Gastroesophageal sphincter (tissue), 4 donors: Measurements from ENCODE around the gene TCEANC2. TPM values are rescaled to one million over a fixed set of nuclear protein-coding genes. Genes with fewer than 3 reads are reported as not detected.

Experiments
- ATAC-seq: fragments of 150-250 bp; one replicate; pipeline ENCODE4 v1.9.1; 2016; ENCODE audit warnings: mild to moderate bottlenecking, moderate library complexity
- H3K27ac ChIP-seq, 4 donors: fragments of 200-600 bp; sonication (generic) in 3 of 4; 1 replicate in 3 of 4; 2 replicates in 1 of 4; pipeline ENCODE4 v1.5.1; 2016 to 2019
- H3K27me3 ChIP-seq: fragments of 200-600 bp; sonication (generic); one replicate; pipeline ENCODE4 v1.5.1; 2019
- H3K36me3 ChIP-seq, 2 donors: fragments of 200-600 bp; sonication (generic); one replicate each; pipeline ENCODE4 v1.5.1; 2019; ENCODE audit warnings: control low read depth in 1 of 2
- H3K4me1 ChIP-seq, 3 donors: fragments of 200-600 bp; sonication (generic); 1 replicate in 2 of 3; 2 replicates in 1 of 3; pipeline ENCODE4 v1.5.1; 2016 to 2019; ENCODE audit warnings: control low read depth in 2 of 3
- H3K4me3 ChIP-seq, 2 donors: fragments of 200-600 bp; sonication (generic); one replicate each; pipeline ENCODE4 v1.5.1; 2019; ENCODE audit warnings: mild to moderate bottlenecking in 1 of 2, moderate library complexity in 1 of 2
- H3K9me3 ChIP-seq, 3 donors: fragments of 200-600 bp; sonication (generic); one replicate each; pipeline ENCODE4 v1.5.1; 2017 to 2019; ENCODE audit warnings: control low read depth in 2 of 3
- CTCF ChIP-seq, 4 experiments: fragments of 200-600 bp in 2 of 4; fragments of 450-650 bp in 2 of 4; sonication (generic) in 1 of 4; IDR thresholded peaks; one replicate each; pipeline ENCODE4 v1.5.1; 2017 to 2019; ENCODE audit warnings: antibody characterized with exemption in 4 of 4, mild to moderate bottlenecking in 2 of 4, moderate library complexity in 2 of 4
- EP300 ChIP-seq: sonication (generic); formaldehyde crosslinking; IDR thresholded peaks from one replicate; pipeline ENCODE4 v1.6.1; 2017; ENCODE audit warnings: antibody characterized with exemption, mild to moderate bottlenecking
- POLR2A ChIP-seq, 2 donors: fragments of 450-650 bp; IDR thresholded peaks; one replicate each; pipeline ENCODE4 v1.6.1; 2017; ENCODE audit warnings: antibody characterized with exemption in 2 of 2, mild to moderate bottlenecking in 2 of 2, moderate library complexity in 1 of 2
- POLR2AphosphoS5 ChIP-seq: sonication (generic); formaldehyde crosslinking; IDR thresholded peaks from one replicate; pipeline ENCODE4 v1.6.1; 2017; ENCODE audit warnings: antibody characterized with exemption
- WGBS, 2 donors: methylation state at CpG; one replicate each; pipeline ENCODE4 v1.1.5; 2018; ENCODE audit warnings: low coverage in 1 of 2; 5-methylcytosine and 5-hydroxymethylcytosine counted together
- total RNA-seq, 4 donors: library from RNA; depleted of rRNA; stranded (reverse); fragments of >200 nt; gene quantifications; one replicate each; pipeline ENCODE4 v1.1.0, GENCODE V29; 2016

The TCEANC2 gene
- total RNA-seq, 4 donors from 2014 or later: 3.6 to 10.2 (median 9.1) TPM

- TF ChIP-seq POLR2AphosphoS5: no peak
- ATAC-seq: no peak
- no peak overlapping the region for H3K27ac ChIP-seq
- 100% methylated on average over 2 of the region's 6 CpGs; no CpG with 5 or more reads in 1 of the 2 donors for WGBS, 2 donors
- no peak overlapping the region for H3K4me3 ChIP-seq
- H3K27me3 ChIP-seq: no peaks in the 10 kb centered on the region
- H3K4me1 ChIP-seq: no peaks in the 10 kb centered on the region
- no peaks in the 10 kb centered on the region for H3K36me3 ChIP-seq
- H3K9me3 ChIP-seq: no peaks in the 10 kb centered on the region
These were observed 80.9 kb downstream of the TCEANC2 start for GRCh38 chr1:54134295-54134694.

DNA sequence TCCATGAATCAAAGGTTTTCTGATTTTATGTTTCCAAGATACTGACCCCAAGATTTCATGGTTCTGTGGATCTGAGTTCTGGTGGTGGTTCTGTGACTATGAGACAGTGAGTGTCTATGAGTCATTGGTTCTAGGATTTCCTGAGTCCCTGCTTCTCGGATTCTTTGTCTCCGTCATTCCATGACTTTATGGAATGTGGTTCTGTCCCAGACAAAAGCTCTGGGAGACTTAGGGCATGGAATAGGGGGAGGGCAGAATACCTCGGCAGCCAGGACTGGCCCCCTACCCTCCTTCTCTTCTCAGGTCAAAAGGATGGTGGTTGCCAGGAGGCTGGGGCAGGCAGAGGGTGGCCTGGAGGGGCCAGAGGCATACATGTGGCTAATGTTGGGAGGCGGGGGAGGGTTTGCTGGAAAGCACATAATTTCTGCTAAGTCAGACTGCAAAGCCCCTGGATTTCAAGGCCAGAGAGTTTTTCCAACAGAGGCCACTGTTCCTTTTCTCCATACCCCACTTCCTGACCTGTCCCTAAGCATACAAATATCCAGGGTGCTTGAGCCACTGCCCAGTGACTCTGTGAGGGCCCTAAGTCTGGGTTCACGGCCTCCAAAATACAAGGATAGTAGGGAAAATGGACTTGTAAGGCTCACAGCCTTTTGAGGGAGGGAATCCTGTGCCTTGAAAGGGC is 82.2 kb downstream of the TCEANC2 start:
- no peak for ATAC-seq
- 42% methylated on average over 2 of the region's 5 CpGs; no CpG with 5 or more reads in 1 of the 2 donors for WGBS, 2 donors
- no peak overlapping the region for H3K27ac ChIP-seq

GRCh38 chr1:54136269-54136896 is 83.0 kb downstream of the TCEANC2 start:
- WGBS, 2 donors: 83% methylated on average over 2 of the region's 17 CpGs; no CpG with 5 or more reads in 1 of the 2 donors
- no peak overlapping the region for H3K4me3 ChIP-seq
- TF ChIP-seq CTCF (IDR thresholded peaks at IDR 0.05) (no peak), EP300 (no peak), POLR2AphosphoS5 (no peak), POLR2A (IDR thresholded peaks at IDR 0.05) (no peak)

More for the DNA sequence above, 82.2 kb downstream of the TCEANC2 start:
- no peak for TF ChIP-seq POLR2AphosphoS5
- TF ChIP-seq POLR2A (IDR thresholded peaks at IDR 0.05): no peak
- no peak for TF ChIP-seq CTCF (IDR thresholded peaks at IDR 0.05)
- no peak for TF ChIP-seq EP300
- H3K4me1 ChIP-seq: no peaks in the 10 kb centered on the region
- no peaks in the 10 kb centered on the region for H3K27me3 ChIP-seq
- H3K9me3 ChIP-seq: no peaks in the 10 kb centered on the region
- no peaks in the 10 kb centered on the region for H3K36me3 ChIP-seq
- no peak overlapping the region for H3K4me3 ChIP-seq

GRCh38 chr1:54136963-54137533 is 83.6 kb downstream of the TCEANC2 start:
- ATAC-seq: no peak
- 85 to 86% methylated on average over 5 to 7 of the region's 7 CpGs for WGBS, 2 donors
- Histone ChIP-seq H3K4me1 (no peaks in the 10 kb centered on the region), H3K27ac (no peak overlapping the region), H3K27me3 (no peaks in the 10 kb centered on the region), H3K36me3 (no peaks in the 10 kb centered on the region), H3K4me3 (no peak overlapping the region), H3K9me3 (no peaks in the 10 kb centered on the region)
- TF ChIP-seq POLR2AphosphoS5 (no peak), CTCF (IDR thresholded peaks at IDR 0.05) (no peak), POLR2A (IDR thresholded peaks at IDR 0.05) (no peak), EP300 (no peak)

More at GRCh38 chr1:54136269-54136896, 83.0 kb downstream of the TCEANC2 start:
- no peak overlapping the region for H3K27ac ChIP-seq
- H3K4me1 ChIP-seq: no peaks in the 10 kb centered on the region
- no peaks in the 10 kb centered on the region for H3K36me3 ChIP-seq
- H3K27me3 ChIP-seq: no peaks in the 10 kb centered on the region
- no peaks in the 10 kb centered on the region for H3K9me3 ChIP-seq
- ATAC-seq: no peak

DNA sequence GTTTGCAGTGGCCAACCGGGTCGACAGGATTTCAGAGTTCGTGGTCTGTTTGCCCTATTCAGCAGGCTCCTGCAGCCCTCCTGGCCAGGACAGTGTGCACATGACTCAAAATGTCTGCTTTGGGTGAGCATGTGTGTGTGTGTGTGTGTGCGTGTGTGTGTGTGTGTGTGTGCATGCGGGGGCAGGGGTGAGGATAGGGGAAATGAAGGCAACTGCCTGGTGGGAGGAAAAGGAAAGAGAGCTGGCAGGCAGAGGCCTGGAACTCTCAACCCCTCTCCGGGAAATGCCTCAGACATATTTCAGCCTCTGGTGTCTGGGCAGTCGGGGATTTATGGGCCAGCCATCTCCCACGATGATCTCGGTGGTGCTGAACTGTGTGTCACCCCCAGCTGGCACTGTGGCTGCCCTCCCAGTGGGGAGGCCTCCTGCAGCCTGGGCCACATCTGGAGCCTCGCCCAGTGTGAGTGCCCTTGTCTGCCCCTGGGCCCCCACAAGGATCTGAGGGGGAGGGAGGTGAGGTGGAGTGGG is 84.2 kb downstream of the TCEANC2 start:
- H3K4me1 ChIP-seq: no peaks in the 10 kb centered on the region
- H3K36me3 ChIP-seq: no peaks in the 10 kb centered on the region
- no peaks in the 10 kb centered on the region for H3K9me3 ChIP-seq
- no peak for TF ChIP-seq POLR2A (IDR thresholded peaks at IDR 0.05)
- no peak for TF ChIP-seq POLR2AphosphoS5
- TF ChIP-seq CTCF (IDR thresholded peaks at IDR 0.05): no peak
- no peak for TF ChIP-seq EP300
- WGBS, 2 donors: 60% methylated on average over 1 of the region's 10 CpGs; no CpG with 5 or more reads in 1 of the 2 donors
- ATAC-seq: no peak
- H3K27me3 ChIP-seq: no peaks in the 10 kb centered on the region
- H3K4me3 ChIP-seq: no peak overlapping the region
- H3K27ac ChIP-seq: no peak overlapping the region
